Kidney epithelial cell (primary cell): ENCODE results near the gene CASR. TPM values are rescaled to one million over a fixed set of nuclear protein-coding genes. Genes with fewer than 3 reads are reported as not detected.

Source experiments
- DNase-seq: peaks from one replicate; pipeline ENCODE4 v3.0.0-alpha.2; 2010; ENCODE audit warnings: low read depth
- H3K27me3 ChIP-seq: 2 replicates; pipeline ENCODE4 v1.6.0; 2011; ENCODE audit warnings: low read length; ENCODE audit not compliant: control insufficient read depth, insufficient read depth
- H3K36me3 ChIP-seq: 2 replicates; pipeline ENCODE4 v1.5.1; 2011; ENCODE audit warnings: low read length; ENCODE audit not compliant: control insufficient read depth, insufficient read depth
- H3K4me3 ChIP-seq: 2 replicates; pipeline ENCODE4 v1.5.1; 2011; ENCODE audit warnings: low read depth, mild to moderate bottlenecking, control low read depth, low read length
- total RNA-seq: library from RNA; depleted of rRNA; stranded (reverse); fragments of >200 nt; gene quantifications from 2 replicates; pipeline ENCODE4 v1.2.3, GENCODE V29; 2015
- TF ChIP-seq, protein P1 (sequence below): IDR thresholded peaks from 2 replicates; pipeline ENCODE4 v1.5.1; 2011; ENCODE audit warnings: mild to moderate bottlenecking, moderate library complexity, low read length, control low read depth, inconsistent platforms; ENCODE audit not compliant: insufficient read depth, poor library complexity, severe bottlenecking

The CASR gene
- total RNA-seq, 1 donor from 2014 or later, result 0.04 TPM

DNA sequence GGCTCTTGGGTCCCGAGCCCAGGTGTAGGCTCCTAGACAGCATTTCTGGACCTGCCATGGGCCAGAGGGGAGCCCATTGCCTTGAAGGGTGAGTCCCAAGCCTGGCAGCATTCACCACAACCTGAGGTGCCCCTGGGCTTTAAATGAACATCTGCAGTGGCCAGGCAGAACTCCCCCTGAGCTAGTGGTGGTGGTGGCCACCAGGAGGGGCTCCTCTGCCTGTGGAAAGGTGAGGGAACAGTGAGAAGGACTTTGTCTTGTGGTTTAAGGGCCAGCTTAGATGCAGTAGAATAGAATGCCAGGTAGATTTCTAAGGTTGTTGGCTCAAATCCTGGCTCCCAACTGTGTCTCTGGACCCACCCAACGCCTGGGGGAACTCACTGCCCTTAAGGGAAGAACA is 55.6 kb downstream of the CASR start:
- Histone ChIP-seq H3K27me3 (no peaks in the 10 kb centered on the region), H3K36me3 (no peaks in the 10 kb centered on the region), H3K4me3 (no peak overlapping the region)
- TF ChIP-seq, protein P1, sequence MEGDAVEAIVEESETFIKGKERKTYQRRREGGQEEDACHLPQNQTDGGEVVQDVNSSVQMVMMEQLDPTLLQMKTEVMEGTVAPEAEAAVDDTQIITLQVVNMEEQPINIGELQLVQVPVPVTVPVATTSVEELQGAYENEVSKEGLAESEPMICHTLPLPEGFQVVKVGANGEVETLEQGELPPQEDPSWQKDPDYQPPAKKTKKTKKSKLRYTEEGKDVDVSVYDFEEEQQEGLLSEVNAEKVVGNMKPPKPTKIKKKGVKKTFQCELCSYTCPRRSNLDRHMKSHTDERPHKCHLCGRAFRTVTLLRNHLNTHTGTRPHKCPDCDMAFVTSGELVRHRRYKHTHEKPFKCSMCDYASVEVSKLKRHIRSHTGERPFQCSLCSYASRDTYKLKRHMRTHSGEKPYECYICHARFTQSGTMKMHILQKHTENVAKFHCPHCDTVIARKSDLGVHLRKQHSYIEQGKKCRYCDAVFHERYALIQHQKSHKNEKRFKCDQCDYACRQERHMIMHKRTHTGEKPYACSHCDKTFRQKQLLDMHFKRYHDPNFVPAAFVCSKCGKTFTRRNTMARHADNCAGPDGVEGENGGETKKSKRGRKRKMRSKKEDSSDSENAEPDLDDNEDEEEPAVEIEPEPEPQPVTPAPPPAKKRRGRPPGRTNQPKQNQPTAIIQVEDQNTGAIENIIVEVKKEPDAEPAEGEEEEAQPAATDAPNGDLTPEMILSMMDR, result no peak
- no peak for DNase-seq

DNA sequence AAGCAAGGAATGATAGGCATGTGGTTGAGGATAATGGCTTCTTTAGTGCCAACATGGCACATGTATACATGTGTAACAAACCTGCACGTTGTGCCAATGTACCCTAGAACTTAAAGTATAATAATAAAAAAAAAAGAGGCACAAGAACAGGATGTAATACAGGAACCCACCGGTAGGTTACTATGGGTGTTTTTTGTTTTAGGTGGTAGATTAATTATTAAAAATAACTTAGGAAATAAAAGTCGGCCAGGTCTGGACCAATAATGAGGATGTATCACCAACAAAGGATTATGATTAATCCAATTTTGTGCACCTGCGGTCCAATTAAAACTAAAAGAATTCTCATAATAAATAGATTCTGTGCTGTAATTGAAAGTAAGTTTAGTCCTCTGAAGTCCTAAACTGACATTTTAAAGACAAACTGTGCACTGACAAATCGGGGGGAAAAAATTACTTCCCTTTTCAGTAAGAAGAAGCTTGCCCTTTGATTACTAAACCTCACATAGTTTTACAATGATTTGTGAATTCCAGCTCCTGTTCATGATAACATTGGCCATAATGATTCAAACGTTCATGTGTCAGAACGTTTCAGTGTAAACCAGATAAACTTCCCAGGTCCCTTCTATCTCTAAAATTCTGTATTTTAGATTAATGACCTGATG is 62.2 kb downstream of the CASR start:
- H3K4me3 ChIP-seq, result no peak overlapping the region

DNA sequence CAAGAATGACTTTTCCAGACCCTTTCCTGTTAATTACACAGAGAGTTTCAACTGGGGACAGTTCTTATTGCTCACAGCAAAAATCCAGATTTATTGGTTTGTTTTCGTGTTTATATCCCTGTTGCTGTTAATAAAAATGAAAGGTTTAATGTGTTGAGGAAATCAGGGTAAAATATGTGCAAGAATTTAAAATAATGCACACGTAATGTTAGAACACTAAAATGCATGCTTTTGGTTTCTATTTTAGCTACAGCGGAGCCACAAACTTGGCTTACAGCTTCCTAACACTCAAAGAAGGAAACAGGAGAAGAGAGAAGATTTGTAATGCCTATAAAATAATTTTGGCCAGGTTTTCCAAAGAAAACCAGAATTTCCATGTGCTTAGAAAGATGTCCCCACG is 62.7 kb downstream of the CASR start:
- no peak for DNase-seq
- H3K36me3 ChIP-seq, result no peaks in the 10 kb centered on the region
- TF ChIP-seq, protein P1, result no peak
- no peaks in the 10 kb centered on the region for H3K27me3 ChIP-seq
- no peak overlapping the region for H3K4me3 ChIP-seq

More for the DNA sequence above, 62.2 kb downstream of the CASR start:
- TF ChIP-seq, protein P1, result peak; percentile 4
- H3K27me3 ChIP-seq, result no peaks in the 10 kb centered on the region
- no peaks in the 10 kb centered on the region for H3K36me3 ChIP-seq
- DNase-seq, result no peak

DNA sequence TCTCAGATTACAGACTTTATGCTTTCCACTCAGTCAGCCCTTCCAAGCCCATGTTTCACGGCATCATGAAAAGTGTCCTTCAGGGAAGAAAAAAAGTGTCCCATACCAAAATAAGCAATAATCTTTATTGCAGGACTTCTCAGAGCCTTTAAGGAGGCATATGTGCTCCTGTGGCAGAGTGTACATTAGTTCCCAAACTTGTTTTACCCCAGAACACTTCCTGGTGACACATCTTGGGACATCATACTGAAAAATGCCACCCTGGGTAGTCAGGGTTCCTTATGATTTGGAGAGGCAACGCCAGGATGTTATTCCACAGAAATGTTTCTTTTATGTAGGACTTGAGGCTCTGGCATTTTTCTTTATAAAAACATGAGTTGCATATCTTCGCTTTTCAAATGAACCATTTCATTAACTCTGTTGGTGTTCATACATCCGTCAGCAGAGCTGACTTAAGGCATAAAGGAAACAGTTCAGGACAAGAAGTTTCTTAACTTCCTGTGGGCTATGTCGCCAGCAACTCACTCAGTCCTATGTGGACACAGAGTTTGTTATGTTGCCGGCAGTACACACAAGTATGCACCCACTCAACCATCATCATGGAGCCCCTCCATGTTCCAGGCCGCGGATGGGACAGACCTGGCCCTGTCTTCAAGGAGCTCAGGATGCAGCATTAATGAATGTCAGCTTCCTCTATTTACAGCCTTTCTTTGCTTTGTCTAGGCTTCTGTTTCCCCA is 63.8 kb downstream of the CASR start:
- Histone ChIP-seq H3K36me3 (no peaks in the 10 kb centered on the region), H3K27me3 (no peaks in the 10 kb centered on the region), H3K4me3 (no peak overlapping the region)
- DNase-seq, result no peak
- TF ChIP-seq, protein P1, result no peak

DNA sequence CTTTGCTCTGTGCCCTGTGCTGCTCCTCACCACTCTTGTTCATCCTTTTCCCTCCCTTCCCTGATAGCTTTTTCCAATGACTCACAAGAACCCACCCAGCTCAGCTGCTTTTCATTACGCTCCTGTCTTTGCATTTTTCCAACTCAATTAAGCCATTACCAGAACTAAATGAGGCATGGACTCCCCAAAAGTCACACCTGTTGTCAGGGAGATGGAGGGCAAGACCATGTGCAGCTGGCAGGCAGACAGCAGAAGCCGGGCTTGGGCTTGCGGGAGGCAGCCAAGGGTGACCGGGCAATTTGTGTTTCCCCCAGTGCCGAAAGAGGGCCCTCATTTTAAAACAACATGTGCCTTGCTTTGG is 64.3 kb downstream of the CASR start:
- DNase-seq, result peak; percentile 59
- Histone ChIP-seq H3K36me3 (no peaks in the 10 kb centered on the region), H3K27me3 (no peaks in the 10 kb centered on the region), H3K4me3 (no peak overlapping the region)
- TF ChIP-seq, protein P1, result no peak
